Measurements from ENCODE around the gene WAS. TPM values are rescaled to one million over a fixed set of nuclear protein-coding genes. Genes with fewer than 3 reads are reported as not detected.
"Not testable (repeated sequence)": the region's sequence is repeated elsewhere in the genome, so short reads cannot be mapped to it uniquely, and the experiment has no call there.

Gene WAS
- total and polyA plus RNA-seq, 2 experiments from 2014 or later = 0.32 to 0.56 TPM

DNA sequence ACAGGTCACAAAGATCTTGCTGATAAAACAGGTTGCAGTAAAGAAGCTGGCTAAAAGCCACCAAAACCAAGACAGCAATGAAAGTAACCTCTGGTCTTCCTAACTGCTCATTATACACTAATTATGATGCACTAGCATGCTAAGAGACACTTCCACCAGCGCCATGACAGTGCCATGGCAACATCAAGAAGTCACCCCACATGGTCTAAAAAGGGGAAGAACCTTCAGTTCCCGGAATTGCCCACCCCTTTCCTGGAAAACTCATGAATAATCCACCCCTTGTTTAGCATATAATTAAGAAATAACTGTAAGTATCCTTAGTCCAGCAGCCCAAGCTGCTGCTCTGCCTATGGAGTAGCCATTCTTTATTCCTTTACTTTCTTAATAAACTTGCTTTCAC, 3.1 kb upstream of the WAS start:
- H3K9me3 Mint-ChIP-seq; ATAC-seq; DNase-seq (ENCODE audit: low spot score); H3K4me1 ChIP-seq (ENCODE audit: insufficient read depth); H3K27ac ChIP-seq (ENCODE audit: low read depth); H3K4me1 Mint-ChIP-seq; H3K27ac Mint-ChIP-seq; H3K4me3 ChIP-seq; H3F3A ChIP-seq (replicated peaks; ENCODE audit: low read depth); H2AFZ ChIP-seq; H3K4me3 Mint-ChIP-seq; H3K9me2 ChIP-seq (ENCODE audit: insufficient read depth); H3K79me2 ChIP-seq (replicated peaks; ENCODE audit: insufficient read depth); H4K20me1 ChIP-seq (replicated peaks; ENCODE audit: insufficient read depth); H3K4me2 ChIP-seq; H3K36me3 ChIP-seq (ENCODE audit: insufficient read depth); H3K36me3 Mint-ChIP-seq (ENCODE audit: low read depth); H3K27me3 ChIP-seq (ENCODE audit: insufficient read depth): not testable (repeated sequence)
- peaks cover 13% of the 10 kb centered on the region for H3K27me3 Mint-ChIP-seq (ENCODE audit: insufficient read depth, low read depth, poor library complexity)

DNA sequence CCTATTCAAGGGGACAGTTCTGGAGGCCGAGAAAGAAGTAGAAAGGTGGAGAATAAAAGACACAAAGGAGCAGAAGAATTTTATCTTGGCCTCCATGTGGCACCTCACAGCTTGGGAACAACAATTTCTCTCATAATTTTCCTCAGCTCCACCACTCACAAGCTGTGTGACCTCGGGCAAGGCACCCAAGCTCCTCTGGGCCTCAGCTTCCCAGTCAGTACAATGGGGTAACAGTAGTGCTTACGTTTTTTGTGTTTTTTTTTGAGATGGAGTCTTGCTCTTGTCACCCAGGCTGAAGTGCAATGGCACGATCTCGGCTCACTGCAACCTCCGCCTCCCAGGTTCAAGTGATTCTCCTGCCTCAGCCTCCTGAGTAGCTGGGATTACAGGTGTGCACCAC, 2.7 kb upstream of the WAS start:
- not testable (repeated sequence) for H4K20me1 ChIP-seq (replicated peaks; ENCODE audit: insufficient read depth); H3K4me2 ChIP-seq; H3K4me3 Mint-ChIP-seq; H3K27ac ChIP-seq (ENCODE audit: low read depth); H3K4me3 ChIP-seq; H3K4me1 ChIP-seq (ENCODE audit: insufficient read depth); ATAC-seq; H3K9me3 Mint-ChIP-seq; H3K36me3 Mint-ChIP-seq (ENCODE audit: low read depth); H2AFZ ChIP-seq; H3K27ac Mint-ChIP-seq; H3K79me2 ChIP-seq (replicated peaks; ENCODE audit: insufficient read depth); H3K9me2 ChIP-seq (ENCODE audit: insufficient read depth); H3K27me3 ChIP-seq (ENCODE audit: insufficient read depth); H3F3A ChIP-seq (replicated peaks; ENCODE audit: low read depth); DNase-seq (ENCODE audit: low spot score); H3K36me3 ChIP-seq (ENCODE audit: insufficient read depth); H3K4me1 Mint-ChIP-seq
- H3K27me3 Mint-ChIP-seq (ENCODE audit: insufficient read depth, low read depth, poor library complexity) = peaks cover 10% of the 10 kb centered on the region

DNA sequence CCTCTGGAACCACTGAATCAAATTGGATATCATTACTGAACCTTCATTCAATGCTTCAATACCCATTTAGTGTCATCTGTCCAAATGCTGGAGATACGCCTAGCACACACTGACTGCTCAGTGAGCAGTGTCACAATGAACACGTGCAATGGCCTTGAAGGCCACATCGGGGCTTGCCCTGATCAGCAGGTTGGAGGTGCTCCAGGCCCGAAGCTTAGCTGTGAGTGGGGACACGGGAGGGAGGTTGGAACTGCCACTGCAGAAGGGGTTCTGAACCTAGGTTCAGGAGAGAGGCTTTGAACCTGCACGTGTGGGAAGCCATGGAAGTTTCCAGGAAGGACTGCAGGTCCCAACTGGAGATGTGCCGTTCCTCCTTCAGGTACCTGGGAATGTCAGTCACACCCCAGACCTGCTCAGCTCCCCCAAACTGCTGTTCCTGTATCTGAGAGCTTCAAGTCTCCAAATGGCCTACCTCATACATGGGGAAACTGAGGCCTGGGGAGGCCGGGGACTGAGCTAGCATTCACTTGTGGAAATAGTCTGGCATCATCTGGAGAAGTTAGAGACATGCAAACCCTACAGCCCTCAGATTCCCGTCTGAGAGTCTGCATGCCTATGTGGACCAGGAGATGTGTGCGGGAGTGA, 1.9 kb upstream of the WAS start:
- Mint-ChIP-seq H3K9me3 (no peaks in the 10 kb centered on the region), H3K4me3 (no peak overlapping the region), H3K27ac (no peak overlapping the region), H3K4me1 (peaks cover 5% of the 10 kb centered on the region), H3K27me3 (ENCODE audit: insufficient read depth, low read depth, poor library complexity) (peaks cover 10% of the 10 kb centered on the region), H3K36me3 (ENCODE audit: low read depth) (no peaks in the 10 kb centered on the region; the same call in 2 of the 3 replicates)
- Histone ChIP-seq H2AFZ (no peak overlapping the region), H3K36me3 (ENCODE audit: insufficient read depth) (no peaks in the 10 kb centered on the region), H3K9me2 (ENCODE audit: insufficient read depth) (no peaks in the 10 kb centered on the region), H3K4me1 (ENCODE audit: insufficient read depth) (no peaks in the 10 kb centered on the region; the same call in 1 of the 2 replicates), H3K4me2 (no peak overlapping the region), H4K20me1 (replicated peaks; ENCODE audit: insufficient read depth) (no peaks in the 10 kb centered on the region), H3K27me3 (ENCODE audit: insufficient read depth) (no peaks in the 10 kb centered on the region), H3K4me3 (no peak overlapping the region), H3F3A (replicated peaks; ENCODE audit: low read depth) (no peaks in the 10 kb centered on the region), H3K27ac (ENCODE audit: low read depth) (no peak overlapping the region), H3K79me2 (replicated peaks; ENCODE audit: insufficient read depth) (no peaks in the 10 kb centered on the region)
- ATAC-seq (no peak), DNase-seq (ENCODE audit: low spot score) (no peak)
- no peak for TF ChIP-seq NANOG (IDR thresholded peaks at IDR 0.05; ENCODE audit: borderline replicate concordance)

DNA sequence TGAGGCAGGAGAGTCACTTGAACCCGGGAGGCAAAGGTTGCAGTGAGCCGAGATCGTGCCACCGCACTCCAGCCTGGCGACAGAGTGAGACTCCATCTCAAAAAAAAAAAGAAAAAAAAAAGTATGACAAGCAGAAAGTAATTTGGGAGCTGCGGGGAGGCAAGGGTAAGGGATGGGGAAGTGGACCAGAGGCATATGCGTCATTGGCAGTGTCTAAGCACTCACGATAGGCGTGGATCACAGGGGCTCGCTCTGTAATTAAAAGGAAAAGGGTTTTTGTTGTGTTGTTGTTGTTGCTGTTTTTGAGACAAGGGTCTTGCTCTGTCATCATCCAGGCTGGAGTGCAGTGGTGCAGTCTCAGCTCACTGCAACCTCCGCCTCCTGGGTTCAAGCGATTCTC, 804 bp upstream of the WAS start:
- H3K4me1 ChIP-seq (ENCODE audit: insufficient read depth); H3K9me2 ChIP-seq (ENCODE audit: insufficient read depth); H3K27me3 ChIP-seq (ENCODE audit: insufficient read depth); DNase-seq (ENCODE audit: low spot score); H3F3A ChIP-seq (replicated peaks; ENCODE audit: low read depth); H3K36me3 ChIP-seq (ENCODE audit: insufficient read depth); H3K4me2 ChIP-seq; ATAC-seq; H3K4me1 Mint-ChIP-seq; H3K36me3 Mint-ChIP-seq (ENCODE audit: low read depth); H2AFZ ChIP-seq; H3K4me3 Mint-ChIP-seq; H3K4me3 ChIP-seq; H3K27me3 Mint-ChIP-seq (ENCODE audit: insufficient read depth, low read depth, poor library complexity); H4K20me1 ChIP-seq (replicated peaks; ENCODE audit: insufficient read depth); H3K27ac ChIP-seq (ENCODE audit: low read depth); H3K79me2 ChIP-seq (replicated peaks; ENCODE audit: insufficient read depth); H3K9me3 Mint-ChIP-seq; H3K27ac Mint-ChIP-seq: not testable (repeated sequence)
